OCI-LY1 (cell line): Measurements from ENCODE around the gene FFAR1.

Experiments used
- H2AFZ ChIP-seq: fragments of 200-600 bp; sonication (generic), shearing (Covaris generic); 2 replicates; pipeline ENCODE4 v1.6.0; 2014; ENCODE audit warnings: antibody characterized with exemption, mild to moderate bottlenecking, low read length
- H3F3A ChIP-seq: fragments of 200-600 bp; sonication (generic), shearing (Covaris generic); 2 replicates; pipeline ENCODE4 v1.6.0; 2014; ENCODE audit warnings: mild to moderate bottlenecking, antibody characterized with exemption, low read length, moderate library complexity; ENCODE audit not compliant: insufficient read depth
- H3K27ac ChIP-seq: fragments of 200-600 bp; sonication (generic); 2 replicates; pipeline ENCODE4 v1.5.1; 2014; ENCODE audit warnings: low read length, mixed run types, mild to moderate bottlenecking, low read depth; ENCODE audit not compliant: poor library complexity, severe bottlenecking
- H3K27me3 ChIP-seq: fragments of 200-600 bp; sonication (generic); 2 replicates; pipeline ENCODE4 v1.6.0; 2014; ENCODE audit warnings: antibody characterized with exemption, mild to moderate bottlenecking, low read length, moderate library complexity; ENCODE audit not compliant: insufficient read depth
- H3K36me3 ChIP-seq: fragments of 200-600 bp; sonication (generic); 2 replicates; pipeline ENCODE4 v1.6.1; 2014; ENCODE audit warnings: mild to moderate bottlenecking, antibody characterized with exemption, low read length, moderate library complexity, mixed read lengths; ENCODE audit not compliant: insufficient read depth
- H3K4me1 ChIP-seq: fragments of 200-600 bp; sonication (generic); 2 replicates; pipeline ENCODE4 v1.5.1; 2014; ENCODE audit warnings: mild to moderate bottlenecking, low read length, moderate library complexity; ENCODE audit not compliant: insufficient read depth, severe bottlenecking
- H3K4me2 ChIP-seq: fragments of 200-600 bp; sonication (generic), shearing (Covaris generic); 2 replicates; pipeline ENCODE4 v1.6.1; 2014; ENCODE audit warnings: low read length
- H3K4me3 ChIP-seq: fragments of 200-600 bp; sonication (generic); 2 replicates; pipeline ENCODE4 v1.5.1; 2014; ENCODE audit warnings: low read length, low read depth, mild to moderate bottlenecking, mixed read lengths; ENCODE audit not compliant: poor library complexity, severe bottlenecking
- H3K79me2 ChIP-seq: fragments of 200-600 bp; shearing (Covaris generic); 2 replicates; pipeline ENCODE4 v1.6.1; 2016; ENCODE audit warnings: mixed run types, low read length, mixed read lengths; ENCODE audit not compliant: insufficient read depth
- H3K9ac ChIP-seq: fragments of 200-600 bp; sonication (generic), shearing (Covaris generic); 2 replicates; pipeline ENCODE4 v1.6.1; 2014; ENCODE audit warnings: mild to moderate bottlenecking, low read length, mixed read lengths
- H3K9me2 ChIP-seq: fragments of 200-600 bp; sonication (generic), shearing (Covaris generic); 2 replicates; pipeline ENCODE4 v1.6.1; 2014; ENCODE audit warnings: low read depth, mild to moderate bottlenecking, low read length, mixed read lengths
- H3K9me3 ChIP-seq: fragments of 200-600 bp; shearing (Covaris generic); 2 replicates; pipeline ENCODE4 v1.6.1; 2014; ENCODE audit warnings: low read length, mixed read lengths
- H4K20me1 ChIP-seq: fragments of 200-600 bp; sonication (generic), shearing (Covaris generic); 2 replicates; pipeline ENCODE4 v1.6.0; 2016; ENCODE audit warnings: mild to moderate bottlenecking, low read length; ENCODE audit not compliant: insufficient read depth
- CTCF ChIP-seq: fragments of 200-600 bp; sonication (generic), shearing (Covaris generic); IDR thresholded peaks from 2 replicates; pipeline ENCODE4 v1.5.1; 2017; ENCODE audit warnings: mild to moderate bottlenecking, antibody characterized with exemption, low read length, moderate library complexity, mixed read lengths
- EZH2 ChIP-seq: fragments of 200-600 bp; sonication (generic), shearing (Covaris generic); IDR thresholded peaks from 2 replicates; pipeline ENCODE4 v1.8.0; 2017; ENCODE audit warnings: borderline replicate concordance, mixed run types, mild to moderate bottlenecking, antibody characterized with exemption, low read length, moderate library complexity, mixed read lengths

Gene FFAR1

GRCh38 chr19:35352177-35352447 lies 4.4 kb downstream of the FFAR1 start:
- H3K4me2 ChIP-seq = no peak overlapping the region
- no peak overlapping the region for H2AFZ ChIP-seq
- no peaks in the 10 kb centered on the region for H3F3A ChIP-seq

GRCh38 chr19:35352448-35353304 lies 5.0 kb downstream of the FFAR1 start:
- Histone ChIP-seq H4K20me1 (no peaks in the 10 kb centered on the region), H3K9me2 (no peaks in the 10 kb centered on the region), H3K79me2 (no peaks in the 10 kb centered on the region), H3K4me3 (no peak overlapping the region), H3K36me3 (no peaks in the 10 kb centered on the region), H3K27ac (no peak overlapping the region), H2AFZ (no peak overlapping the region), H3K4me2 (no peak overlapping the region), H3K9ac (no peak overlapping the region), H3K4me1 (peaks cover 8% of the 10 kb centered on the region), H3K27me3 (no peaks in the 10 kb centered on the region), H3F3A (no peaks in the 10 kb centered on the region), H3K9me3 (no peaks in the 10 kb centered on the region)
- TF ChIP-seq EZH2 (no peak), CTCF (peak; percentile 87)

More at GRCh38 chr19:35352177-35352447, 4.4 kb downstream of the FFAR1 start:
- Histone ChIP-seq H3K27ac (no peak overlapping the region), H3K9me2 (no peaks in the 10 kb centered on the region), H3K4me3 (no peak overlapping the region), H3K36me3 (no peaks in the 10 kb centered on the region), H3K79me2 (no peaks in the 10 kb centered on the region), H3K27me3 (no peaks in the 10 kb centered on the region), H3K9me3 (no peaks in the 10 kb centered on the region), H4K20me1 (no peaks in the 10 kb centered on the region), H3K9ac (no peak overlapping the region), H3K4me1 (peaks cover 13% of the 10 kb centered on the region)
- TF ChIP-seq CTCF (no peak), EZH2 (no peak)

GRCh38 chr19:35353635-35354034 lies 5.9 kb downstream of the FFAR1 start:
- Histone ChIP-seq H3K9ac (no peak overlapping the region), H3K36me3 (no peaks in the 10 kb centered on the region), H3K27me3 (no peaks in the 10 kb centered on the region), H3K9me3 (no peaks in the 10 kb centered on the region), H3K27ac (no peak overlapping the region), H2AFZ (no peak overlapping the region), H3K79me2 (no peaks in the 10 kb centered on the region), H3F3A (no peaks in the 10 kb centered on the region), H3K4me1 (peaks cover 3% of the 10 kb centered on the region), H3K9me2 (no peaks in the 10 kb centered on the region), H4K20me1 (no peaks in the 10 kb centered on the region), H3K4me3 (no peak overlapping the region), H3K4me2 (no peak overlapping the region)
- TF ChIP-seq EZH2 (no peak), CTCF (no peak)
